ENCODE measurements around the gene SPTLC1. TPM values are rescaled to one million over a fixed set of nuclear protein-coding genes. Genes with fewer than 3 reads are reported as not detected.

SPTLC1 gene
- total and polyA plus RNA-seq, 2 experiments from 2014 or later, result 42.6 to 46.0 TPM

DNA sequence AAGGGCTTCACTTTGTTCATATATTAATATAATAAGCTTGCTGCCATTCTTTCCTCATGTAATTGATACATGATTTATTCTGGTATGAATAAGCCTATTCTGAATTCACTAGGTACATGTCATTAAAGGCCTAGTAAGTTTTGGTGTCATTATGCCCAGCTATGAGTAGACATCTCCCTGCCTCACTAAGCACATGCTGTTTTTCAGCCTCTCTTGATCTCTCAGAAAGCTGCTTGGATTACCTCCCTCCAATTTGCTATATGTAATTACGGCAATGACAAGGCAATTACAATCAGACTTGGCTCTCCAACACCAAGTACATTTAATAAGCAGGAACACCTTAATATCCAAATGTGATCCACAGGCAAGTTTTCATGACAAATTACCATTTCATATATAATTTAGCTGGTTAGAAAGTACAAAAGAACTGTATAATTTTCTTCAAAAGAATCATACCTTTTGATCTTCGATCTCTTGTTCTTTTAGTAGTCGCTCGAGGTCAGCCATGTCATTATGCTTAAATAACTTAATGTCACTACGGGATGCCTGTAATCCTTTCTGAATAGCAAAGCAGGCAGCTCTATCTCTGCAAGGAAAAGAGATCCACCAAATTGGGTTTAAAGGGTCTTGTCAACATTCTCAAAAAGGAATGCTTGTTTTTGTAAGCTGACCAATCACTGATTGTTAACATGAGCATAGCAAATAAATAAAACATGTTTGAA, 56.3 kb downstream of the SPTLC1 start:
- DNase-seq (ENCODE audit: low read depth in 1 of 2, low spot score in 1 of 2), result no peak
- Histone ChIP-seq H3K27ac (no peak overlapping the region), H3K27me3 (no peaks in the 10 kb centered on the region), H3K4me1 (ENCODE audit: low read depth) (no peaks in the 10 kb centered on the region), H3K9me3 (ENCODE audit: low read depth) (no peaks in the 10 kb centered on the region), H3K36me3 (peaks cover 11% of the 10 kb centered on the region), H3K4me3 (no peak overlapping the region)
- TF ChIP-seq, protein P1, sequence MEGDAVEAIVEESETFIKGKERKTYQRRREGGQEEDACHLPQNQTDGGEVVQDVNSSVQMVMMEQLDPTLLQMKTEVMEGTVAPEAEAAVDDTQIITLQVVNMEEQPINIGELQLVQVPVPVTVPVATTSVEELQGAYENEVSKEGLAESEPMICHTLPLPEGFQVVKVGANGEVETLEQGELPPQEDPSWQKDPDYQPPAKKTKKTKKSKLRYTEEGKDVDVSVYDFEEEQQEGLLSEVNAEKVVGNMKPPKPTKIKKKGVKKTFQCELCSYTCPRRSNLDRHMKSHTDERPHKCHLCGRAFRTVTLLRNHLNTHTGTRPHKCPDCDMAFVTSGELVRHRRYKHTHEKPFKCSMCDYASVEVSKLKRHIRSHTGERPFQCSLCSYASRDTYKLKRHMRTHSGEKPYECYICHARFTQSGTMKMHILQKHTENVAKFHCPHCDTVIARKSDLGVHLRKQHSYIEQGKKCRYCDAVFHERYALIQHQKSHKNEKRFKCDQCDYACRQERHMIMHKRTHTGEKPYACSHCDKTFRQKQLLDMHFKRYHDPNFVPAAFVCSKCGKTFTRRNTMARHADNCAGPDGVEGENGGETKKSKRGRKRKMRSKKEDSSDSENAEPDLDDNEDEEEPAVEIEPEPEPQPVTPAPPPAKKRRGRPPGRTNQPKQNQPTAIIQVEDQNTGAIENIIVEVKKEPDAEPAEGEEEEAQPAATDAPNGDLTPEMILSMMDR (IDR thresholded peaks at IDR 0.05; ENCODE audit: low read depth, low read length), result no peak

DNA sequence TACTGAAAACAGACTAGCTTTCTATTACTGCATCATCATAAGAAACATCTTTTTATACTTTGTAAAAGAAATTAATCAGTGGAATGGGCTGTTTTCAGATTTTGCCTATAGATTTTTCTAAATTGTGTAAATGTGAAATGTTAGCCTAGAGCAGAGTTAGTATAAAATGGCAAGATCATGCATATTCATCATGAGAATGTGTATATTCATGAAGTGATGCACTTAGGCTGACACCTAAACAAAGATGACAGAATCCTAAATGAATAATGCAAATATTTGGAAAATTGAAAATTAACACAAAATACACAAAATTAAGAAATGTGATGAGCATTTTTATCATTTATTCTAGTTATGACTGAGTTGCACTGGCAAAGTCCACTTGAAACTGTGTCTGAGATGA, 57.2 kb downstream of the SPTLC1 start:
- H3K27ac ChIP-seq, result no peak overlapping the region

DNA sequence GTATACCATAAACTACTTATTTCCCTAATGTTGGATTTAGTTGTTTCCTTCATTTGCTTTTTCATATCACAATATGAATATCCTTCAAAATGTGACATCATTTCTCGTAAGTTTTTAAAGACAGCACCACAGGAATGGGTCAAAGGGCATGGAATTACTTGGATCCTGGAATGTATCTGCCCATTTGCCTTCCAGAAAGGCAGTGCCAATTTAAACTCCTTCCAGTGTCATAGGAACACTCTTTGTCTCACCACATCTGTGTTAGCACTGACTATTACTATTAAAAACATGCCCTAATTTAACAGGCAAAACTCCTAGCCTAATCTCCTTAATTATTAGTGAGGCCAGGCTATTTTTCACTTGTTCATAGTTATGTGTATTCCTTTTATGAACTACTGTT, 58.0 kb downstream of the SPTLC1 start:
- TF ChIP-seq, protein P1 (IDR thresholded peaks at IDR 0.05; ENCODE audit: low read depth, low read length), result no peak
- Histone ChIP-seq H3K36me3 (peaks cover 15% of the 10 kb centered on the region), H3K4me1 (ENCODE audit: low read depth) (no peaks in the 10 kb centered on the region), H3K9me3 (ENCODE audit: low read depth) (no peaks in the 10 kb centered on the region), H3K4me3 (no peak overlapping the region), H3K27me3 (no peaks in the 10 kb centered on the region), H3K27ac (no peak overlapping the region)
- DNase-seq (ENCODE audit: low read depth in 1 of 2, low spot score in 1 of 2), result no peak

More for the DNA sequence above, 57.2 kb downstream of the SPTLC1 start:
- DNase-seq (ENCODE audit: low read depth in 1 of 2, low spot score in 1 of 2), result no peak
- Histone ChIP-seq H3K4me3 (no peak overlapping the region), H3K4me1 (ENCODE audit: low read depth) (no peaks in the 10 kb centered on the region), H3K9me3 (ENCODE audit: low read depth) (no peaks in the 10 kb centered on the region), H3K36me3 (peaks cover 16% of the 10 kb centered on the region), H3K27me3 (no peaks in the 10 kb centered on the region)
- TF ChIP-seq, protein P1 (IDR thresholded peaks at IDR 0.05; ENCODE audit: low read depth, low read length), result no peak

DNA sequence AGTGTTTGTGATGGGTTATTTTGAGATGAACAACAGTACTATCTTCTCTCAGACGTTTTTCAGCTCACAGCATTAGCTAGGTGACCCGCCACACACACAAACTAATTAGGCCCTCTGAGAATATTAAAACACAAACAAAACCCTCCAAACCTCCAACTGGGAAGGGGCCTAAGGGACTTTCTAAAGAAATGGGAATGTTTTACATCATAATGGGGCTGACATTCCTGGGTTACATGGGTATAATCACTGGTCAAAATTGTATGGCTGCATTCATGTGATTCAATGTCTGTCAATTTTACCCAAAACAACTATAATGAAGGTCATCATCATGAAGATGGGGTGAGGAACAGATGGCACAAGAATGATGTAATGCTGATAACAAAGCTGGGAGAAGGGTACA, 59.6 kb downstream of the SPTLC1 start:
- TF ChIP-seq, protein P1 (IDR thresholded peaks at IDR 0.05; ENCODE audit: low read depth, low read length), result no peak
- Histone ChIP-seq H3K9me3 (ENCODE audit: low read depth) (no peaks in the 10 kb centered on the region), H3K4me1 (ENCODE audit: low read depth) (no peaks in the 10 kb centered on the region), H3K27me3 (no peaks in the 10 kb centered on the region), H3K27ac (no peak overlapping the region), H3K4me3 (no peak overlapping the region), H3K36me3 (peaks cover 15% of the 10 kb centered on the region)
- DNase-seq (ENCODE audit: low read depth in 1 of 2, low spot score in 1 of 2), result no peak

DNA sequence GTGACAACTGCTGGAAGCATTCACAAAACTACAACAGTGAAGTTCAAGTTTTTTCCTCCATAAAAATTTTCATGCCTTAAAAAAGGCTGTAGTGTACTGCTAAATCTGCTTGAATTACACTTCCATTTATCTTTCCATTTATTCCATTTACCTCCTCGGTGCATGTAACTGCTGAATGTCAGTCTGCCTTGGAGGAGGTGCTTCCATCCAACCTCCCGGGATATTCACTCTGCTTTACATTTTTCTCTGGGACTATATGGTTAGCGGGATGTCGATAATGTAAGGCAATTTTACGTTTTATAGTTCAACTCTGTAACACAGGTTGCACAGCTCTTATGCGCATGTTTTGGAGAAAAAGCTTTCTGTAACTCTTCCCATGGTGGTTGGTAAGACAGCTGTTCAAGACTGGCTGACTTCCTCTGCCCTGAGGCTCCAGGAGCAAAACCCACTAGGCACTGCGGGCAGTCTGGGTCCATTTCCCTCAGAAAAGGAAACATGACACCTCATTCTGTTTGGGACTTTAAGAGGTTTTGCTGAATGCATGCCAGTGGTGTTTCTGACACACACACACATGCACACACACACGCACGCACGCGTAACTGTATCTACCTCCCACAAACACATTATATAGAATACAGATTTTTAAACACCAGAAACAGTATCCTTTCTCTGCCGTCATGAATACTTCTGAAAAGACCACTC, 66.1 kb downstream of the SPTLC1 start:
- TF ChIP-seq, protein P1 (IDR thresholded peaks at IDR 0.05; ENCODE audit: low read depth, low read length), result no peak
- no peak for DNase-seq (ENCODE audit: low read depth in 1 of 2, low spot score in 1 of 2)
- Histone ChIP-seq H3K4me1 (ENCODE audit: low read depth) (peaks cover 5% of the 10 kb centered on the region), H3K36me3 (peaks cover 30% of the 10 kb centered on the region), H3K9me3 (ENCODE audit: low read depth) (no peaks in the 10 kb centered on the region), H3K27me3 (no peaks in the 10 kb centered on the region), H3K27ac (no peak overlapping the region), H3K4me3 (no peak overlapping the region)

Data from cardiac muscle cell (in vitro differentiated cells and primary cell).